ENCODE measurements around the gene SURF1.

Gene SURF1

DNA sequence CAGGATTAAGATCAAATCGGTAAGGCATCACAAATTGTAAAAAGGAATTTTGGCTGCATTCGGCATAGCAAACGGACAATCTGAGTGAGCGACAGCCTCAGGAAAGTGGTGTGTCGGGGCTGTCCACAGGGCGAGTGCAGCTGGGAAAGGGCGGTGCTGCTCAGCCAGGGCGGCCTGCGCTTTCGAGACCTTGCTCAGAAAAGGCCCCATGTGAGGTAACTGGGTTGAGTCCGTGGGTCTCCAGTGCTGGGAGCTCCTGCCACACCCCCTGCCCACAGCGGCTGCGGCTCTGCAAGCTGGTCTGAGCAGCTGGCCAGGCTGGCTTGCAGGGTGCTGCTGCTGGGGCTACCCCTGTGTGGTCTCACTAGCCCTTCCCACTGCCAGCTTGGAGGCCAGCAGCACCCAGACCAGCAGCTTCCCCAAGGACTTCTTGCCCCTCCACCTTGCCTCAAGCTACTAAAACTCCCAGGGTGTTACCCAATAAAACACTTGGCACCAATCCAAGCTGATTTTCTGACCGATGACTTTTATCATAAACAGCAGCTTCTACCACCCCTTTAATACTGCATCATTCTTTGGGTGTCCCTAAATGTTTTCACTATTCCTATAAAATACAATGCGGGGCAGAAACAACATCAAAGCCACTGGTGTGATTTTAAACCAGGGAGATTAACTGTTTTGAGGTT, 6.2 kb upstream of the SURF1 start:
- TF ChIP-seq POLR2AphosphoS5 (IDR thresholded peaks at IDR 0.05; ENCODE audit: borderline replicate concordance, low read depth, low read length) (no peak), EZH2 (IDR thresholded peaks at IDR 0.05) (no peak), FOXP2 (optimal IDR thresholded peaks at IDR 0.05; ENCODE audit: control extremely low read depth, extremely low read length, insufficient read depth) (no peak)
- peaks cover 72% of the 10 kb centered on the region for H3K36me3 ChIP-seq (ENCODE audit: insufficient read depth, low read length)
- no peak for DNase-seq (ENCODE audit: low read depth, low spot score)
- no peak overlapping the region for H3K9ac ChIP-seq (ENCODE audit: insufficient read length)
- no peak overlapping the region for H3K4me3 ChIP-seq
- H3K27ac ChIP-seq: no peak overlapping the region
- H3K9me3 ChIP-seq (ENCODE audit: low read depth, low read length): no peaks in the 10 kb centered on the region

DNA sequence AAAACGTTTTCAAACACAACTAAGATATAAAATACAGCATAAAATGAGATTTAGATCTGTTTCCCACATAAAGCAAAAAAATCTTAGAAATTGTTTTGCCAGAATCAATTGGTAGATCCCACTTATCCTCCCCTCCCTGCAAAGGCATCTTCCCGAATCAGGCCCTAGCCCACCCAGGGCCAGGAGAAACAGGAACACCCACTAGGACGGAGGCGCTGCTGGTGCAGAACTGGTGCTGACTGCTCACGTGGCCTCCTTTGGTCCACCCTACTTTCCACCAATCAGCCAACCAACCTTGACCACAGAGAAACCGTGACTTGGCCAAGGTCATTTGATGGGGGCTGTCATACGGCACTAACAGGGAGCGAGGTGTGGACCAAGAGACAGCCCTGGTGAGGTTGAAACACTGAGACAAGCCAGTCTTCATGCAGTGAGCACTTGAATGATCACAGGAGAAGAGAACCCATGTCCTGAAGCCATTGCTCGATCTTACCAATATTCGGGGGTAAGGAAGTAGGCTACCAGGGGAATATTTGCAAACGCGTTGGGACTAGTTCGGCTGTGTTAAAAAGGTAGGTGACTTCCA, 5.3 kb upstream of the SURF1 start:
- no peak for DNase-seq (ENCODE audit: low read depth, low spot score)
- TF ChIP-seq FOXP2 (optimal IDR thresholded peaks at IDR 0.05; ENCODE audit: control extremely low read depth, extremely low read length, insufficient read depth): no peak
- no peak overlapping the region for H3K9ac ChIP-seq (ENCODE audit: insufficient read length)
- H3K36me3 ChIP-seq (ENCODE audit: insufficient read depth, low read length): peaks cover 63% of the 10 kb centered on the region
- no peak overlapping the region for H3K4me3 ChIP-seq
- no peaks in the 10 kb centered on the region for H3K9me3 ChIP-seq (ENCODE audit: low read depth, low read length)
- H3K27ac ChIP-seq: no peak overlapping the region

DNA sequence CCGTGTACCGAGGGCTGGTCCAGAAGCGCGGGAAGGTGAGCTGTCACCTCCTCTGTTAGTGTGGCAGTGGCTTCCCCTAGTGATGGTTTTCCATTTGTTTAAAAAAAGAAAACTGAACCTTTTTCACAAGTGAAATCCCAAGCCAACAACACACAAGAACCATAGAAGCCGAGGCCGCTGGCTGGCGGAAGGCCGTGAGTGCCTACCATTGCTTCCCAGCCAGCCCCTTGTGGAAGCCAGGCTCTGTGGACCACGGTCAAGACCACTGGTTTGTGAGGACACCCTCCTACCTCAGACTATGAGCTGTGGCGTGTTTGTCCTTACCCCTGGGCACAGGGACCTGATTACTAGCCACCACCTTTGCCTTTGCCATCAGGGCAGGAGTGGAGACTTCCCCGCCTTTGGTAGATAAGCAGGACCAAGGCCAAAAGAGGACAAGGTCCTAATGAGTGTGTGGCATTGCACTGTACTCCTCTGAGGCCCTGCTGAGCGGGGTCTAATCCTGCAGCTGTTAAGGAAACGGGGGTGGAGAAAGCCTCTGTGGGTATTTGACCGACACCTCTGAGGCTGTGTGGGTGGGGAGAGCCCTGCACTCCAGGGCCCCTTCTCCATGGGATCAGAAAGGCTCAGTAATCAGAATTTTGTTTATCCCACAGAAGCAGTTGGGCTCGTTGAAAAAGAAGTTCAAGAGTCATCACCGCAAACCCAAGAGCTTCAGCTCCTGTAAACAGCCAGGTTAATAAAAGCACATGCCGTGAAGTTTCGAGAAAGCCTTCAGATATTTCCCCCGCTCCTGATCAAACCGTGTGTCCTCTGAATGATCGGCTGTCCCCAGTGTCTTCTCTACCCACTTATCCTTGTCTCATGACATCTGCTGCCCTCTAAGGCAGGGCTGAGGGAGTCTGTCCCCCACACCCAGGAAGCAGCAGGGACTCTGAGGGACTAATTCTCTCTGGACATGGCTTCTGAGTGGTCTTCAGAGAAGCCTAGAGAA, 4.4 kb upstream of the SURF1 start:
- DNase-seq (ENCODE audit: low read depth, low spot score): no peak
- no peak overlapping the region for H3K9ac ChIP-seq (ENCODE audit: insufficient read length)
- H3K27ac ChIP-seq: peak overlapping the region; percentile 36; the same call in 1 of the 2 replicates
- no peaks in the 10 kb centered on the region for H3K9me3 ChIP-seq (ENCODE audit: low read depth, low read length)
- TF ChIP-seq EZH2 (IDR thresholded peaks at IDR 0.05) (no peak), FOXP2 (optimal IDR thresholded peaks at IDR 0.05; ENCODE audit: control extremely low read depth, extremely low read length, insufficient read depth) (no peak), POLR2AphosphoS5 (IDR thresholded peaks at IDR 0.05; ENCODE audit: borderline replicate concordance, low read depth, low read length) (no peak)
- H3K36me3 ChIP-seq (ENCODE audit: insufficient read depth, low read length): peaks cover 54% of the 10 kb centered on the region
- no peak overlapping the region for H3K4me3 ChIP-seq

DNA sequence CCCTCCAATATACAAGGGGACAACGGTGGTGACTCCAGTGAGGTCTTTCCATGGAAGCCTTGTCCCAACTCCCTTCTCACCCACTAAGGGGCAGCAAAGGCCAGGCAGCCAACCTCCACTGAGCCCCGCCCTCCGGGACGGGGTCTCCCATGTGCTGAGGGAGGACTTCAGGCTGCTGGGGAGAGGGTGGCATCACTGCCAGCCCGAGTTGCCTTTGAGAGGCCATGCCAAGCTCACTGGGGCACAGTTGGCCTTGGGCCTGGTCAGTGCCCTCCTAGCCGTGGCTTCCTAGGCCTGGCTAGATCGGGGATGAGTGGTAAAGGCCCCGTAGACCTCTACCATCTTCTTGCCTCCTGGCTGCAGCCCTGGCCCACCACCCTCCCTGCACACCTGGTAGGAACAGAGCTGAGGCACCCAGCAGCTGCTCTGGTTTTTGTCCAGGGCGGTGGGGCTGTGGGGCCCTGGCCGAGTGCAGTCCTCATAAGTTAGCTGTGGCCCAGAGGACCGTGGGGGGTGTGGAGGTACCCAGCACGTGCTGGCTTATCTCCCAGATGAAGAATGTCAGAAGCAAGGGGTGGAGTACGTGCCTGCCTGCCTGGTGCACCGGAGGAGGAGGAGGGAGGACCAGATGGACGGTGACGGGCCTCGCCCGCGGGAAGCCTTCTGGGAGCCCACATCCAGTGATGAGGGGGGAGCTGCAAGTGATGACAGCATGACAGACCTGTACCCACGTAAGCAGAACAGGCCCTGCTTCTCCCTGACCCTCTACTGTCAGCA, 3.3 kb upstream of the SURF1 start:
- Histone ChIP-seq H3K27ac (no peak overlapping the region), H3K4me3 (no peak overlapping the region), H3K9ac (ENCODE audit: insufficient read length) (no peak overlapping the region), H3K9me3 (ENCODE audit: low read depth, low read length) (no peaks in the 10 kb centered on the region), H3K36me3 (ENCODE audit: insufficient read depth, low read length) (peaks cover 43% of the 10 kb centered on the region)
- DNase-seq (ENCODE audit: low read depth, low spot score): no peak
- TF ChIP-seq FOXP2 (optimal IDR thresholded peaks at IDR 0.05; ENCODE audit: control extremely low read depth, extremely low read length, insufficient read depth): no peak
- TF ChIP-seq EZH2 (IDR thresholded peaks at IDR 0.05): no peak
- no peak for TF ChIP-seq POLR2AphosphoS5 (IDR thresholded peaks at IDR 0.05; ENCODE audit: borderline replicate concordance, low read depth, low read length)

DNA sequence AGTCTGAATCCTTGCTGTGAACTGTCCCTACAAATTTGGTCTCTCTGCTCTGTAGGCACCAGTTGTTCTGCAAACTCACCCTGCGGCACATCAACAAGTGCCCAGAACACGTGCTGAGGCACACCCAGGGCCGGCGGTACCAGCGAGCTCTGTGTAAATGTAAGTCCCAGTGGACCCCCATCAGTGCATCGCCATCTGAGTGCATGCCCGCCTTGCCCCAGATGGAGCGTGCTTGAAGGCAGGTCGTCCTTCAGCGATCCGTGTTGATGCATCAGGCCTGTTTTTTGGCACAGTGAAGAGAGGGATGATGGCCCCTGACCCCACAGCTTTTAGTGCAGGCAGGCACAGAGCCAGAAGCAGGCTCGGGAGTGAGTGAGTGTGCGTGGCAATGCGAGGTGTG, 1.4 kb upstream of the SURF1 start:
- peak overlapping the region; percentile 92 for H3K4me3 ChIP-seq
- H3K27ac ChIP-seq: no peak overlapping the region
- TF ChIP-seq POLR2AphosphoS5 (IDR thresholded peaks at IDR 0.05; ENCODE audit: borderline replicate concordance, low read depth, low read length) (no peak), FOXP2 (optimal IDR thresholded peaks at IDR 0.05; ENCODE audit: control extremely low read depth, extremely low read length, insufficient read depth) (no peak), EZH2 (IDR thresholded peaks at IDR 0.05) (no peak)
- H3K36me3 ChIP-seq (ENCODE audit: insufficient read depth, low read length): peaks cover 30% of the 10 kb centered on the region
- no peak for DNase-seq (ENCODE audit: low read depth, low spot score)
- H3K9me3 ChIP-seq (ENCODE audit: low read depth, low read length): no peaks in the 10 kb centered on the region
- no peak overlapping the region for H3K9ac ChIP-seq (ENCODE audit: insufficient read length)

DNA sequence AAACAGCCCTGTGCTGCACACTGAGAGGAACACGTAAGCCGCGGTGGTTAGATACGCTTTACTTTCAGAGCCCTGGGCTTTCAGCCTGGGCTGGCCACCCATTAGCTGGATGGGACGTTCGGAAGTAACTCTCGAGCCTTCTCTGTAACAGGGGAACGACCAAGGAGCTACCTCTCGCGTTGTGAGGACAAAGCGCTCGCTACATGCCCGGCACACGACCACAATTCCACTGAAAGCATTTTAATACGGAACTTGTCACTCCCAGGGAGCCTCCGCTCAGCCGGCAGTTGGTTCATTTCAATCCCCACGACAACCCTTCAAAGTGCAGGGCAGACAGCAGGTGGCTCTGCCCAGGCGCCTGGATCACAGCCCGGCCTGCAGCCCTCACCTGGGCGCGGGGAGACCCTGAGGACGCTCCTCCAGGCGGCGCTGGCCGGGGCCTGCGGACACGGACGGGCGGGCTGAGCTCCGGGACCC, 368 bp downstream of the SURF1 start:
- DNase-seq (ENCODE audit: low read depth, low spot score): no peak
- Histone ChIP-seq H3K36me3 (ENCODE audit: insufficient read depth, low read length) (peaks cover 30% of the 10 kb centered on the region), H3K4me3 (peak overlapping the region; percentile 92), H3K9me3 (ENCODE audit: low read depth, low read length) (no peaks in the 10 kb centered on the region), H3K27ac (peak overlapping the region; percentile 62; the same call in 1 of the 2 replicates), H3K9ac (ENCODE audit: insufficient read length) (peak overlapping the region; percentile 85)
- TF ChIP-seq EZH2 (IDR thresholded peaks at IDR 0.05) (no peak), POLR2AphosphoS5 (IDR thresholded peaks at IDR 0.05; ENCODE audit: borderline replicate concordance, low read depth, low read length) (no peak), FOXP2 (optimal IDR thresholded peaks at IDR 0.05; ENCODE audit: control extremely low read depth, extremely low read length, insufficient read depth) (no peak)

DNA sequence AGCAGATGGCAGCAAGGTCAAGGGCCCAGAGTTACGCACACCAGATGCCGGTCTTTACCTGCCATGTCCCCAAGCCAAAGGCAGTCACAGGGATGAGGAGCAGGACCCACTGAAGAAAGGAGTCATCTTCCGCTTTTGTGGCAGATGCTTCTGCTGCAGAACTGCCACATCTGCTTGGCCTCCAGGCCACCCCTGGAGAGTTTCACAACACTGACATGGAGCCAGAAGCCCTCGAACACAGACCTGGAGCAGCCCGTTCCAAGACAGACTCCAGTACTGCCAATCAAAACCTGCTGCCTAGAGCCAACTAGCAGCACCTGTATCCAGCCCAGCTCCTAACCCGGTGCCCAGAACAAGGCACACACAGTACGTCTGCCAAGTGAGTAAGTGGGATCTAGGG, 1.5 kb downstream of the SURF1 start:
- TF ChIP-seq EZH2 (IDR thresholded peaks at IDR 0.05) (no peak), FOXP2 (optimal IDR thresholded peaks at IDR 0.05; ENCODE audit: control extremely low read depth, extremely low read length, insufficient read depth) (no peak), POLR2AphosphoS5 (IDR thresholded peaks at IDR 0.05; ENCODE audit: borderline replicate concordance, low read depth, low read length) (no peak)
- Histone ChIP-seq H3K4me3 (peak overlapping the region; percentile 92; the same call in 1 of the 2 replicates), H3K9me3 (ENCODE audit: low read depth, low read length) (no peaks in the 10 kb centered on the region), H3K36me3 (ENCODE audit: insufficient read depth, low read length) (peaks cover 32% of the 10 kb centered on the region), H3K9ac (ENCODE audit: insufficient read length) (no peak overlapping the region), H3K27ac (no peak overlapping the region)
- DNase-seq (ENCODE audit: low read depth, low spot score): no peak
